ENCODE results near the gene RAD51AP1.

The RAD51AP1 gene

GRCh38 chr12:4588916-4589315, 50.2 kb downstream of the RAD51AP1 start:
- FAIRE-seq = no peak

GRCh38 chr12:4589941-4590340, 51.3 kb downstream of the RAD51AP1 start:
- DNase-seq (ENCODE audit: low spot score) (no peak), FAIRE-seq (no peak)

More at GRCh38 chr12:4588916-4589315, 50.2 kb downstream of the RAD51AP1 start:
- no peak for DNase-seq (ENCODE audit: low spot score)

GRCh38 chr12:4591180-4591687, 52.5 kb downstream of the RAD51AP1 start:
- DNase-seq (ENCODE audit: low spot score) = no peak
- no peak for FAIRE-seq

- no peak for DNase-seq (ENCODE audit: low spot score)
- no peak for FAIRE-seq
These were observed 57.2 kb downstream of the RAD51AP1 start for GRCh38 chr12:4595881-4596280.

- DNase-seq (ENCODE audit: low spot score) (no peak), FAIRE-seq (no peak)
These were observed 64.7 kb downstream of the RAD51AP1 start for GRCh38 chr12:4603421-4603820.

- FAIRE-seq (no peak), DNase-seq (ENCODE audit: low spot score) (no peak)
These were observed 65.3 kb downstream of the RAD51AP1 start for GRCh38 chr12:4603946-4604345.

- DNase-seq (ENCODE audit: low spot score) = peak; percentile 94
- FAIRE-seq = peak; percentile 92
These were observed 66.0 kb downstream of the RAD51AP1 start for GRCh38 chr12:4604684-4605193.

- FAIRE-seq (no peak), DNase-seq (ENCODE audit: low spot score) (no peak)
These were observed 68.4 kb downstream of the RAD51AP1 start for GRCh38 chr12:4607056-4607455.

GRCh38 chr12:4609071-4609470, 70.4 kb downstream of the RAD51AP1 start:
- FAIRE-seq = no peak
- no peak for DNase-seq (ENCODE audit: low spot score)
